Hematopoietic multipotent progenitor cell treated with erythropoietin and hydrocortisone succinate and interleukin-3 and kit ligand, for 15 days (in vitro differentiated cells): ENCODE results near the gene HMCES.
"Not testable (repeated sequence)": the region's sequence is repeated elsewhere in the genome, so short reads cannot be mapped to it uniquely, and the experiment has no call there.

ENCODE experiments used
- DNase-seq: peaks from one replicate; pipeline ENCODE4 v3.0.0-alpha.2; 2015; ENCODE audit warnings: low spot score

Gene HMCES

GRCh38 chr3:129348734-129349133 lies 70.1 kb downstream of the HMCES start:
- DNase-seq = no peak

GRCh38 chr3:129349169-129349568 lies 70.5 kb downstream of the HMCES start:
- DNase-seq = not testable (repeated sequence)

GRCh38 chr3:129349791-129350190 lies 71.1 kb downstream of the HMCES start:
- DNase-seq = no peak

GRCh38 chr3:129352045-129352444 lies 73.4 kb downstream of the HMCES start:
- DNase-seq = no peak

GRCh38 chr3:129352650-129353588 lies 74.2 kb downstream of the HMCES start:
- DNase-seq = no peak

- DNase-seq = no peak
These were observed 74.9 kb downstream of the HMCES start for GRCh38 chr3:129353589-129353941.
